CD14-positive monocyte (primary cell): ENCODE data around the gene IFT172. TPM values are rescaled to one million over a fixed set of nuclear protein-coding genes. Genes with fewer than 3 reads are reported as not detected.

Experiments
- DNase-seq, 3 donors: peaks; one replicate each; pipeline ENCODE4 v3.0.0-alpha.2; 2011 to 2022
- H2AFZ ChIP-seq: 2 replicates; pipeline ENCODE4 v1.6.0; 2012; ENCODE audit warnings: mild to moderate bottlenecking, low read depth, low read length, inconsistent platforms; ENCODE audit not compliant: insufficient read depth, poor library complexity, severe bottlenecking
- H3K27ac ChIP-seq, 2 donors: 1 replicate in 1 of 2; 2 replicates in 1 of 2; pipeline ENCODE4 v1.5.1; 2012 to 2013; ENCODE audit warnings: low read length in 2 of 2, control low read depth in 1 of 2, inconsistent platforms in 1 of 2, low read depth in 1 of 2, mild to moderate bottlenecking in 1 of 2
- H3K27me3 ChIP-seq, 2 donors: one replicate each; pipeline versions ENCODE4 v1.6.0 to v1.6.1; 2011 to 2013; ENCODE audit warnings: low read length in 2 of 2; ENCODE audit not compliant: control insufficient read depth in 2 of 2, insufficient read depth in 2 of 2
- H3K36me3 ChIP-seq, 2 donors: replicated peaks in 1 of 2; 1 replicate in 1 of 2; 2 replicates in 1 of 2; pipeline versions ENCODE4 v1.5.1 to v1.6.1; 2012 to 2013; ENCODE audit warnings: low read length in 2 of 2, control low read depth in 1 of 2, inconsistent platforms in 1 of 2, mild to moderate bottlenecking in 1 of 2; ENCODE audit not compliant: insufficient read depth in 2 of 2, control insufficient read depth in 1 of 2
- H3K4me1 ChIP-seq, 2 donors: 1 replicate in 1 of 2; 2 replicates in 1 of 2; pipeline versions ENCODE4 v1.5.1 to v1.6.1; 2012 to 2013; ENCODE audit warnings: low read length in 2 of 2, control low read depth in 1 of 2, inconsistent platforms in 1 of 2, mild to moderate bottlenecking in 1 of 2, moderate library complexity in 1 of 2; ENCODE audit not compliant: insufficient read depth in 2 of 2, control insufficient read depth in 1 of 2
- H3K4me2 ChIP-seq: replicated peaks from 2 replicates; pipeline ENCODE3; 2012; ENCODE audit warnings: low read length, moderate library complexity, mild to moderate bottlenecking; ENCODE audit not compliant: poor library complexity, severe bottlenecking; ENCODE audit errors: extremely low read depth
- H3K4me3 ChIP-seq, 3 experiments: fragments of 200-600 bp in 1 of 3; sonication (generic) in 1 of 3; replicated peaks in 1 of 3; 1 replicate in 2 of 3; 2 replicates in 1 of 3; pipeline ENCODE4 v1.5.1; 2011 to 2013; ENCODE audit warnings: low read length in 3 of 3, mild to moderate bottlenecking in 3 of 3, control low read depth in 2 of 3, low read depth in 2 of 3, inconsistent platforms in 1 of 3, moderate library complexity in 1 of 3
- H3K79me2 ChIP-seq: 2 replicates; pipeline ENCODE4 v1.6.0; 2012; ENCODE audit warnings: mild to moderate bottlenecking, control low read depth, inconsistent platforms, low read length, moderate library complexity; ENCODE audit not compliant: insufficient read depth
- H3K9ac ChIP-seq: 2 replicates; pipeline ENCODE4 v1.6.0; 2017; ENCODE audit warnings: low read length, mild to moderate bottlenecking; ENCODE audit not compliant: insufficient read depth, poor library complexity, severe bottlenecking
- H3K9me3 ChIP-seq, 2 donors: replicated peaks in 1 of 2; 1 replicate in 1 of 2; 2 replicates in 1 of 2; pipeline versions ENCODE4 v1.5.1 to v1.6.1; 2012 to 2013; ENCODE audit warnings: low read length in 2 of 2, control low read depth in 1 of 2; ENCODE audit not compliant: control insufficient read depth in 1 of 2, insufficient read depth in 1 of 2
- H4K20me1 ChIP-seq: 2 replicates; pipeline ENCODE4 v1.6.0; 2012; ENCODE audit warnings: mild to moderate bottlenecking, low read length, control low read depth, moderate library complexity; ENCODE audit not compliant: insufficient read depth
- H3K27ac Mint-ChIP-seq, 7 donors: one replicate each; pipeline ENCODE4 v1.8.0; 2020; ENCODE audit warnings: mild to moderate bottlenecking in 7 of 7, mixed read lengths in 7 of 7, moderate library complexity in 6 of 7, inconsistent platforms in 2 of 7
- H3K27me3 Mint-ChIP-seq, 3 donors: one replicate each; pipeline ENCODE4 v1.8.0; 2021 to 2022; ENCODE audit warnings: low read depth in 3 of 3, mild to moderate bottlenecking in 3 of 3, mixed read lengths in 3 of 3, moderate library complexity in 3 of 3, inconsistent platforms in 1 of 3
- H3K36me3 Mint-ChIP-seq, 2 donors: one replicate each; pipeline ENCODE4 v1.8.0; 2020; ENCODE audit warnings: mixed read lengths in 2 of 2, inconsistent platforms in 1 of 2, mild to moderate bottlenecking in 1 of 2
- H3K4me1 Mint-ChIP-seq: one replicate; pipeline ENCODE4 v1.8.0; 2020; ENCODE audit warnings: mild to moderate bottlenecking, mixed read lengths
- H3K4me3 Mint-ChIP-seq, 2 donors: one replicate each; pipeline ENCODE4 v1.8.0; 2020; ENCODE audit warnings: mild to moderate bottlenecking in 2 of 2, mixed read lengths in 2 of 2, moderate library complexity in 1 of 2
- H3K9me3 Mint-ChIP-seq, 7 donors: one replicate each; pipeline ENCODE4 v1.8.0; 2020 to 2022; ENCODE audit warnings: mixed read lengths in 7 of 7, mild to moderate bottlenecking in 6 of 7, moderate library complexity in 6 of 7, inconsistent platforms in 2 of 7
- CTCF ChIP-seq: fragments of 200-600 bp; IDR thresholded peaks from one replicate; pipeline ENCODE4 v1.8.0; 2022; ENCODE audit warnings: antibody characterized with exemption, mild to moderate bottlenecking
- WGBS: methylation state at CpG from one replicate; pipeline ENCODE4 v1.1.5; 2013; ENCODE audit warnings: missing lambda C conversion rate; ENCODE audit not compliant: insufficient coverage; 5-methylcytosine and 5-hydroxymethylcytosine counted together
- intact Hi-C, 2 donors: fragments of 100-400 bp; cut with micrococcal nuclease; formaldehyde crosslinking; loops; one replicate each; pipeline versions ENCODE4 v1.15.0 to v1.15.1; 2023
- polyA plus RNA-seq, 3 donors: library from polyadenylated mRNA; depleted of rRNA in 1 of 3; unstranded in 2 of 3; stranded (reverse) in 1 of 3; fragments of 300-500 nt in 2 of 3; fragments of >200 nt in 1 of 3; fragmentation: Illumina TruSeq in 2 of 3; gene quantifications; 1 replicate in 2 of 3; 2 replicates in 1 of 3; pipeline ENCODE4 v1.2.3, GENCODE V29; 2012 to 2021

Gene IFT172
- polyA plus RNA-seq, 3 donors, result 1.7 to 12.8 (median 3.6) TPM

DNA sequence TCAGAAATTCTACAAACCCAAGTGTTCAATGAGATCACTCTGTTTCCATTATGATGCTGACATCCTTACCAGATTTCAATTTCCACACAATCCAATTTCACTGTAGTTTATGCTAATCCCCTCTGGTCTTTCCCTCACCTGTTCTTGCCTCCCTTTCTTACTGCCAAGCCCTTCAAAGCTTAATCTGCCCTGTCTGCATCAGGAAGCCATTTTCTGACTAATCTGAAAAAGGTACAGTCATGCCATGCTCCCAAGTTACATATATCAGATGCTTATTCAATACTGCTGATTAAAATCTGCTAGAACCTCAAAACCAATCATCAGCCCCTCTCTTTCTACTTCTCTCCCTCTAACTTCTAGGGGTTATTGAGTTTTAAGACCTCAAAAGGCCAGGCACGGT lies 38.4 kb downstream of the IFT172 start:
- Histone ChIP-seq H3K79me2 (no peaks in the 10 kb centered on the region), H3K4me1 (no peaks in the 10 kb centered on the region), H3K4me3 (no peak overlapping the region), H3K9me3 (no peaks in the 10 kb centered on the region), H2AFZ (no peak overlapping the region), H3K36me3 (peaks cover 12 to 42% of the 10 kb centered on the region in 2 donors), H3K27me3 (no peaks in the 10 kb centered on the region), H3K4me2 (no peak overlapping the region), H3K9ac (no peak overlapping the region), H4K20me1 (no peaks in the 10 kb centered on the region), H3K27ac (no peak overlapping the region)
- no peak overlapping the region for H3K4me3 Mint-ChIP-seq
- peaks cover 0 to 1% (median 0%) of the 10 kb centered on the region in 7 donors for H3K9me3 Mint-ChIP-seq
- no peak overlapping the region for H3K27ac Mint-ChIP-seq
- peaks cover 40 to 41% of the 10 kb centered on the region in 2 donors for H3K36me3 Mint-ChIP-seq
- no peak for DNase-seq
- H3K27me3 Mint-ChIP-seq, result peaks cover 0 to 3% (median 2%) of the 10 kb centered on the region in 3 donors
- WGBS, result no CpG with 5 or more reads among the region's 1 CpG
- H3K4me1 Mint-ChIP-seq, result no peaks in the 10 kb centered on the region
- intact Hi-C loops, result no loop called here
- TF ChIP-seq CTCF, result no peak

DNA sequence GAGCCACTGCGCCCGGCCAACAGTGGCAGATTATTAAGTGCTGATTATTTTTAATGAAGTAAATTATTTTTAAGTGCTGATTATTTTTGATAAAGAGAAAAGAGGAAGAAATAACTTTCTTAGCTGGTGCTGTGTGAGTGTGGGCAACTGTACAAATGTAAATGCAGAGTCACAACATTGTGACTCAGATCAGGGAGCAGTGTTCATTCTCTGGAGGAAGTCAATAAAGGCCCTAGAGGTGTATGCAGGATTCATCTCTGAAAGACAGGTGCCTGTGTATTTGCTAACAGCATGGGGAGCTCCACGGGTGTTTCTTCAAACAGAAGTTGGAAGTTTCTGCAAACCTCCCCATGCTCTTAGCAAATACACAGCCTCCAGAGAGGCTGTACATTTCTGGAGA lies 41.2 kb downstream of the IFT172 start:
- Histone ChIP-seq H3K36me3 (peaks cover 15 to 47% of the 10 kb centered on the region in 2 donors), H2AFZ (no peak overlapping the region), H3K4me1 (no peaks in the 10 kb centered on the region), H3K4me2 (no peak overlapping the region), H3K27ac (no peak overlapping the region), H3K9me3 (no peaks in the 10 kb centered on the region), H3K79me2 (no peaks in the 10 kb centered on the region), H3K9ac (no peak overlapping the region), H3K27me3 (no peaks in the 10 kb centered on the region), H3K4me3 (no peak overlapping the region), H4K20me1 (no peaks in the 10 kb centered on the region)
- no peak for TF ChIP-seq CTCF
- Mint-ChIP-seq H3K4me3 (no peak overlapping the region), H3K9me3 (peaks cover 0 to 1% (median 0%) of the 10 kb centered on the region in 7 donors), H3K27me3 (peaks cover 0 to 3% (median 0%) of the 10 kb centered on the region in 3 donors), H3K27ac (peak overlapping the region in 2 of 7 donors; percentile 1), H3K36me3 (peaks cover 42 to 50% of the 10 kb centered on the region in 2 donors), H3K4me1 (no peaks in the 10 kb centered on the region)
- no peak for DNase-seq
- intact Hi-C loops, result no loop called here
- WGBS, result 93% methylated on average over 2 of the region's 3 CpGs
